Thoracic aorta (tissue), 2 donors: ENCODE measurements around the gene SCAMP3. TPM values are rescaled to one million over a fixed set of nuclear protein-coding genes. Genes with fewer than 3 reads are reported as not detected.

Source experiments
- ATAC-seq: fragments of 150-250 bp; one replicate; pipeline ENCODE4 v1.8.0; 2017; ENCODE audit warnings: low read depth; ENCODE audit not compliant: insufficient number of reproducible peaks, low FRiP score
- DNase-seq: peaks from one replicate; pipeline ENCODE4 v3.0.0-alpha.2; 2020; ENCODE audit warnings: low spot score
- H3K27ac ChIP-seq, 2 donors: fragments of 200-600 bp; sonication (generic); 1 replicate in 1 of 2; 2 replicates in 1 of 2; pipeline ENCODE4 v1.5.1; 2016; ENCODE audit warnings: mild to moderate bottlenecking in 2 of 2, moderate library complexity in 2 of 2
- H3K27me3 ChIP-seq: fragments of 200-600 bp; sonication (generic); replicated peaks from 2 replicates; pipeline ENCODE4 v1.6.0; 2016; ENCODE audit warnings: mild to moderate bottlenecking; ENCODE audit not compliant: insufficient read depth
- H3K36me3 ChIP-seq: fragments of 200-600 bp; sonication (generic); one replicate; pipeline ENCODE4 v1.5.1; 2016
- H3K4me1 ChIP-seq, 2 donors: fragments of 200-600 bp; sonication (generic); 1 replicate in 1 of 2; 2 replicates in 1 of 2; pipeline versions ENCODE4 v1.5.1 to v1.6.0; 2016; ENCODE audit warnings: low read depth in 2 of 2, mild to moderate bottlenecking in 1 of 2; ENCODE audit not compliant: control insufficient read depth in 1 of 2
- H3K4me3 ChIP-seq: fragments of 200-600 bp; sonication (generic); 2 replicates; pipeline ENCODE4 v1.5.1; 2016; ENCODE audit warnings: mild to moderate bottlenecking
- H3K9me3 ChIP-seq: fragments of 200-600 bp; sonication (generic); 2 replicates; pipeline ENCODE4 v1.5.1; 2016
- total RNA-seq, 2 donors: library from RNA; depleted of rRNA; stranded (reverse); fragments of >200 nt; gene quantifications; one replicate each; pipeline versions ENCODE4 v1.1.0 to v1.2.3, GENCODE V29; 2016
- TF ChIP-seq, protein P1 (sequence below): fragments of 200-600 bp; sonication (generic); IDR thresholded peaks from one replicate; pipeline ENCODE4 v1.5.1; 2019; ENCODE audit warnings: antibody characterized with exemption

The SCAMP3 gene
- total RNA-seq, 2 donors from 2014 or later = 32.5 to 50.2 TPM

DNA sequence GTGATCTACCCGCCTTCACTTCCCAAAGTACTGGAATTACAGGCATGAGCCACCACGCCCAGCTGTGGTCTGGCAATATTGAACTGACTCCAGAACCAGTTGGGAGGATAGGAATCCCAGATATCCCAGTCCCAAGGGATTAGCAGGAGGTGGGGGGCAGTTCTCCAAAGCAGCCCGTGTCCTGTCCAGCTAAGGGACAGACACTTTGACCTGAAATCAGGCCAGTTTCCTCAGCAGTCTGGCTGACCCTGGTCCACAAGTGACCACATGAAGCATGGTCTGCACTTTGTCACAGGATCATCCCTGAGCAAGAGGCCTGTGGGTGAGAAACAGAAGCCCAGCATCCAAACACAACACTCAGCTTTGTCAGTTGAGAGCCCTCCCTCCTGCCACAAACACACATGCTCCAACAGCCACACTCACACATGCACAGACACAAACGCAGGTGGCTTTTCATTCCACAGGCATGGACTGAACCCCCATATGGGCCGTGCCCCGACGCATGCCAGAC is 43.8 kb upstream of the SCAMP3 start:
- TF ChIP-seq, protein P1, sequence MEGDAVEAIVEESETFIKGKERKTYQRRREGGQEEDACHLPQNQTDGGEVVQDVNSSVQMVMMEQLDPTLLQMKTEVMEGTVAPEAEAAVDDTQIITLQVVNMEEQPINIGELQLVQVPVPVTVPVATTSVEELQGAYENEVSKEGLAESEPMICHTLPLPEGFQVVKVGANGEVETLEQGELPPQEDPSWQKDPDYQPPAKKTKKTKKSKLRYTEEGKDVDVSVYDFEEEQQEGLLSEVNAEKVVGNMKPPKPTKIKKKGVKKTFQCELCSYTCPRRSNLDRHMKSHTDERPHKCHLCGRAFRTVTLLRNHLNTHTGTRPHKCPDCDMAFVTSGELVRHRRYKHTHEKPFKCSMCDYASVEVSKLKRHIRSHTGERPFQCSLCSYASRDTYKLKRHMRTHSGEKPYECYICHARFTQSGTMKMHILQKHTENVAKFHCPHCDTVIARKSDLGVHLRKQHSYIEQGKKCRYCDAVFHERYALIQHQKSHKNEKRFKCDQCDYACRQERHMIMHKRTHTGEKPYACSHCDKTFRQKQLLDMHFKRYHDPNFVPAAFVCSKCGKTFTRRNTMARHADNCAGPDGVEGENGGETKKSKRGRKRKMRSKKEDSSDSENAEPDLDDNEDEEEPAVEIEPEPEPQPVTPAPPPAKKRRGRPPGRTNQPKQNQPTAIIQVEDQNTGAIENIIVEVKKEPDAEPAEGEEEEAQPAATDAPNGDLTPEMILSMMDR = no peak
- Histone ChIP-seq H3K4me1 (peaks cover 3 to 25% of the 10 kb centered on the region in 2 donors), H3K36me3 (no peaks in the 10 kb centered on the region), H3K4me3 (no peak overlapping the region), H3K9me3 (no peaks in the 10 kb centered on the region), H3K27ac (no peak overlapping the region), H3K27me3 (no peaks in the 10 kb centered on the region)
- DNase-seq (no peak), ATAC-seq (no peak)

- Histone ChIP-seq H3K4me1 (peaks cover 0 to 12% of the 10 kb centered on the region in 2 donors), H3K27me3 (no peaks in the 10 kb centered on the region), H3K4me3 (no peak overlapping the region), H3K9me3 (no peaks in the 10 kb centered on the region), H3K27ac (no peak overlapping the region), H3K36me3 (no peaks in the 10 kb centered on the region)
- DNase-seq (no peak), ATAC-seq (no peak)
- TF ChIP-seq, protein P1 = no peak
Measured at GRCh38 chr1:155304558-155305063, 42.5 kb upstream of the SCAMP3 start.

- no peaks in the 10 kb centered on the region for H3K9me3 ChIP-seq
- TF ChIP-seq, protein P1 = no peak
- no peaks in the 10 kb centered on the region for H3K36me3 ChIP-seq
- H3K4me1 ChIP-seq = no peaks in the 10 kb centered on the region
- ATAC-seq (no peak), DNase-seq (no peak)
- H3K4me3 ChIP-seq = no peak within 1 kb of the TSS
- no peak within 1 kb of the TSS for H3K27ac ChIP-seq
- H3K27me3 ChIP-seq = no peaks in the 10 kb centered on the region
Measured at GRCh38 chr1:155301342-155301841, 39.2 kb upstream of the SCAMP3 start, which contains the start of gene PKLR. TSS of gene PKLR (minus strand) at chr1:155301438. CDS start at chr1:155301395, 43 bp downstream.

DNA sequence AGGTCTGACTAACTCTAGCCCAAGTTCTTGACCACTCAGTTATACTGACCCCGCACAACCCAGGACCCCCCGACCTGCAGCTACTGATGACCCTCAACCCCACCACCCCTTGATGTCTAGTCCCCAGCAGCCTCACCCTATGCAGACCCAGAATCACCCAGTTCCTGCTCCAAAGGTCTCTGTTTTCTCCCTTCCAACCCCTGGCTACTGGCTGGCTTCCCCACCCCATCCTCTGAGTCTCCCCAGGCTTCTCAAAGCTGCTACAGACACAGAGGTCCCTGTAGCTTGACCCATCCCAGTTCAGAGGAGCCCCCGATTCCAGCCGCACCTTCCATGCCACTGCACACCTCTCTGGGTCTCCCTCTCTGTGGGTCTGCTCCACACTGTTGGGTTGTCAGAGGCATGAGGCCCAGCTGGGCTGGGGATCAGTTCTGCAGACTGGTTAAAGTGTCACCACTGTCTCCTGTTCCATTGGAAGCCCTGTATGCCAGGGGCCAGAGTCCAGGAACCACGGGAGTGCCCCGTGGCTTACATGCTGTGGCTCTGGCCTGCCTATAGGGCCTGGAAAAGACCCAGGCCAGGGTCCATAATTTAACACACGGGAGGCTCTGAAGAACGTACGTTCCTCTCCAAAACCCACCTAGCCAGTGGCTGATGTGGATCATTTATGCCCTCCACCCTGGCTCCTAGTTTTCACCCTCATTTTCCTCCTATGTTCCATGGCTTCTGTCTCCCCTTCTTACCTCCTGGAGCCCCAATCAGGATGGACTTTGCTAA is 38.6 kb upstream of the SCAMP3 start:
- DNase-seq (no peak), ATAC-seq (no peak)
- no peaks in the 10 kb centered on the region for H3K36me3 ChIP-seq
- H3K27ac ChIP-seq = no peak overlapping the region
- no peak overlapping the region for H3K4me3 ChIP-seq
- H3K27me3 ChIP-seq = peaks cover 2% of the 10 kb centered on the region
- H3K9me3 ChIP-seq = no peaks in the 10 kb centered on the region
- H3K4me1 ChIP-seq = no peaks in the 10 kb centered on the region
- TF ChIP-seq, protein P1 = no peak

DNA sequence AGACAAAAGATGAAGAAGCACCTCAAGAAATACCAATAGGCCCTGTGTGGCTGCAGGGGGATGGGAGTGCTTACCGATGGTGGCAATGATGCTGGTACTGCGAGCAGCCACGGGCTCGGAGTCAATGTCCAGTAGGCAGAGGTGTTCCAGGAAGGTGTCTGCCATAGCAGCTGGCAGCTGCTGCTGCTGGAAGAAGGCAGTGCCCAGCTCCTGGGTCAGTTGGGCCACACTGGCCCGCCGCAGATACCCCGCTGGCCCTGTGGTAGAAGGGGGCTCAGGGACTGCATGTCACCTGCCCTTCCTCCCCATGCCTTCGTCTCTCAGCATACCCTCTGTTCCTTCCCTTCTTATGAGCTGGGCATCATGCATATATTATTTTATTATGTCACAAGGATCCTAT is 37.9 kb upstream of the SCAMP3 start:
- no peak overlapping the region for H3K27ac ChIP-seq
- peaks cover 7% of the 10 kb centered on the region for H3K27me3 ChIP-seq
- no peaks in the 10 kb centered on the region for H3K36me3 ChIP-seq
- TF ChIP-seq, protein P1 = no peak
- ATAC-seq = no peak
- no peaks in the 10 kb centered on the region for H3K9me3 ChIP-seq
- no peak for DNase-seq
- no peak overlapping the region for H3K4me3 ChIP-seq
- peaks cover 5 to 6% of the 10 kb centered on the region in 2 donors for H3K4me1 ChIP-seq
